PC-3 (cell line): Measurements from ENCODE around the gene NHLRC2. TPM values are rescaled to one million over a fixed set of nuclear protein-coding genes. Genes with fewer than 3 reads are reported as not detected.

Source experiments
- ATAC-seq: fragments of 200-7000 bp; cut with Tn5 transposase; 2 replicates; pipeline ENCODE4 v1.9.1; 2020; ENCODE audit warnings: mild to moderate bottlenecking, moderate library complexity
- BruUV-seq: library from RNA; stranded (reverse); fragments of 400-500 nt; replicated peaks from 2 replicates; lab custom pipeline; 2021; lab: Mats Ljungman, UMichigan
- CTCF ChIA-PET: fragments of 300-600 bp; sonication (Branson Sonifier 250); formaldehyde crosslinking; loops from one replicate; lab custom pipeline; 2022; ENCODE audit warnings: antibody characterized with exemption; lab: Charles Lee
- POLR2A ChIA-PET: fragments of 300-600 bp; sonication (Branson Sonifier 250); formaldehyde crosslinking; loops from one replicate; lab custom pipeline; 2022; ENCODE audit warnings: antibody characterized with exemption; ENCODE audit not compliant: unreplicated experiment; lab: Charles Lee
- DNase-seq: peaks from one replicate; pipeline ENCODE4 v3.0.0-alpha.2; 2015
- H2AFZ ChIP-seq: fragments of 300-600 bp; sonication (generic); 2 replicates; pipeline ENCODE4 v1.6.0; 2016; ENCODE audit warnings: antibody characterized with exemption, low read length
- H3F3A ChIP-seq: fragments of 300-600 bp; sonication (generic); one replicate; pipeline ENCODE4 v1.6.0; 2017; ENCODE audit warnings: antibody characterized with exemption, low read length, control low read depth, mild to moderate bottlenecking; ENCODE audit not compliant: unreplicated experiment
- H3K27ac ChIP-seq: fragments of 300-600 bp; sonication (generic); 2 replicates; pipeline ENCODE4 v1.5.1; 2016; ENCODE audit warnings: mild to moderate bottlenecking, low read length
- H3K27me3 ChIP-seq: fragments of 300-600 bp; sonication (generic); 2 replicates; pipeline ENCODE4 v1.6.1; 2016; ENCODE audit warnings: low read length, mixed read lengths
- H3K36me3 ChIP-seq: fragments of 300-600 bp; sonication (generic); 2 replicates; pipeline ENCODE4 v1.6.1; 2016; ENCODE audit warnings: low read depth, mixed run types, low read length, mixed read lengths
- H3K4me1 ChIP-seq: fragments of 300-600 bp; sonication (generic); 2 replicates; pipeline ENCODE4 v1.5.1; 2016; ENCODE audit warnings: low read length; ENCODE audit not compliant: insufficient read depth
- H3K4me2 ChIP-seq: fragments of 300-600 bp; sonication (generic); 2 replicates; pipeline ENCODE4 v1.6.0; 2016; ENCODE audit warnings: low read length
- H3K4me3 ChIP-seq: fragments of 300-600 bp; sonication (generic); 2 replicates; pipeline ENCODE4 v1.5.1; 2016; ENCODE audit warnings: mild to moderate bottlenecking, low read length, mixed read lengths
- H3K79me2 ChIP-seq: fragments of 300-600 bp; sonication (generic); 2 replicates; pipeline ENCODE4 v1.6.1; 2017; ENCODE audit warnings: low read length, mixed read lengths
- H3K9ac ChIP-seq: fragments of 300-600 bp; sonication (generic); 2 replicates; pipeline ENCODE4 v1.6.0; 2016; ENCODE audit warnings: mild to moderate bottlenecking, low read length
- H3K9me2 ChIP-seq: fragments of 300-600 bp; sonication (generic); replicated peaks from 2 replicates; pipeline ENCODE4 v1.6.1; 2016; ENCODE audit warnings: mixed run types, low read length, mixed read lengths
- H3K9me3 ChIP-seq: fragments of 300-600 bp; sonication (generic); 2 replicates; pipeline ENCODE4 v1.6.1; 2016; ENCODE audit warnings: low read length, mixed read lengths
- H4K20me1 ChIP-seq: fragments of 300-600 bp; sonication (generic); 2 replicates; pipeline ENCODE4 v1.6.1; 2016; ENCODE audit warnings: low read length, mixed read lengths
- EZH2 ChIP-seq: fragments of 300-600 bp; sonication (generic); IDR thresholded peaks from one replicate; pipeline ENCODE4 v1.6.1; 2017; ENCODE audit warnings: antibody characterized with exemption, mild to moderate bottlenecking, low read length; ENCODE audit not compliant: unreplicated experiment
- EZH2phosphoT487 ChIP-seq: fragments of 300-600 bp; sonication (generic); IDR thresholded peaks from 2 replicates; pipeline ENCODE4 v1.6.1; 2018; ENCODE audit warnings: mild to moderate bottlenecking, antibody characterized with exemption, low read length, borderline replicate concordance
- intact Hi-C: fragments of 100-400 bp; cut with micrococcal nuclease; formaldehyde crosslinking; loops from 2 replicates; pipeline ENCODE4 v1.9.0; 2023
- total RNA-seq: library from RNA; depleted of rRNA; stranded (reverse); fragments of >200 nt; gene quantifications from 2 replicates; pipeline ENCODE4 v1.2.3, GENCODE V29; 2014
- TF ChIP-seq, protein P1 (sequence below): fragments of 300-600 bp; sonication (generic); conservative IDR thresholded peaks from 2 replicates; pipeline ENCODE4 v1.5.1; 2017; ENCODE audit warnings: antibody characterized with exemption, low read depth, mild to moderate bottlenecking, low read length

Gene NHLRC2
- total RNA-seq, 1 experiment from 2014 or later: 17.5 TPM

DNA sequence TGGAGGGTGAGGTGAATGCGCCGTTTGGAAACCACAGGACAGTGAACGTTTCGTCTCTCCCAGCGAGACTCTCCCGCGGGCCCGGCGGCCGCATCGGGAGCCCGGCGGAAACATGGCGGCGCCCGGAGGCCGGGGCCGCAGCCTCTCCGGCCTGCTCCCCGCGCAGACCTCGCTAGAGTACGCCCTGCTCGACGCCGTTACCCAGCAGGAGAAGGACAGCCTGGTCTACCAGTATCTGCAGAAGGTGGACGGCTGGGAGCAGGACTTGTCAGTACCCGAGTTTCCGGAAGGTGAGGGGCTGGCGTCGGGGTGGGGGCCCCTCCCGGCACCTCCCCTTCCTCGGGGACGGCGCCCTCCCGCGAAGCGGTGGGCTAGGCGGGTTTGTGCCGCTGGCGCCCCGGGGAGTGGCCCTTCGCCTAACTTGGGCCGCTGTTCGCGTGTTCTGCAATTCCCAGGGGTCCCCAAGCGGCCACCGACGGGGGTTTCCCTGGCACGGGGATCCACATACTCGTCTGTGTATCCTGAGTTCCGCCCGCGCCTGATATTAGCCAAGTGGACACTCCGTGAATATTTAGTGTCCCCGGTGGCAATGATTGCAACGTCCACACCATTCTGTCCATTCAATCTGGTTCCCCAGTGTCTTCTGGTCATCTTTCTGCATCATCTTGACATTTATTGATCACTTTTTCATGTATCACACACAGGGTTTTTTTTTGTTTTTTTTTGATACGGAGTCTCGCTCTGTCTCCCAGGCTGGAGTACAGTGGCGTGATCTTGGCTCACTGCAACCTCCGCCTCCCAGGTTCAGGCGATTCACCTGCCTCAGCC lies 514 bp downstream of the NHLRC2 start:
- H3K79me2 ChIP-seq: peaks cover 57% of the 10 kb centered on the region
- H3K4me2 ChIP-seq: peak overlapping the region; percentile 97
- no peaks in the 10 kb centered on the region for H3K9me2 ChIP-seq
- no peaks in the 10 kb centered on the region for H3F3A ChIP-seq
- DNase-seq (no peak), ATAC-seq (peak; percentile 50)
- TF ChIP-seq, protein P1, sequence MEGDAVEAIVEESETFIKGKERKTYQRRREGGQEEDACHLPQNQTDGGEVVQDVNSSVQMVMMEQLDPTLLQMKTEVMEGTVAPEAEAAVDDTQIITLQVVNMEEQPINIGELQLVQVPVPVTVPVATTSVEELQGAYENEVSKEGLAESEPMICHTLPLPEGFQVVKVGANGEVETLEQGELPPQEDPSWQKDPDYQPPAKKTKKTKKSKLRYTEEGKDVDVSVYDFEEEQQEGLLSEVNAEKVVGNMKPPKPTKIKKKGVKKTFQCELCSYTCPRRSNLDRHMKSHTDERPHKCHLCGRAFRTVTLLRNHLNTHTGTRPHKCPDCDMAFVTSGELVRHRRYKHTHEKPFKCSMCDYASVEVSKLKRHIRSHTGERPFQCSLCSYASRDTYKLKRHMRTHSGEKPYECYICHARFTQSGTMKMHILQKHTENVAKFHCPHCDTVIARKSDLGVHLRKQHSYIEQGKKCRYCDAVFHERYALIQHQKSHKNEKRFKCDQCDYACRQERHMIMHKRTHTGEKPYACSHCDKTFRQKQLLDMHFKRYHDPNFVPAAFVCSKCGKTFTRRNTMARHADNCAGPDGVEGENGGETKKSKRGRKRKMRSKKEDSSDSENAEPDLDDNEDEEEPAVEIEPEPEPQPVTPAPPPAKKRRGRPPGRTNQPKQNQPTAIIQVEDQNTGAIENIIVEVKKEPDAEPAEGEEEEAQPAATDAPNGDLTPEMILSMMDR: no peak
- TF ChIP-seq EZH2phosphoT487: no peak
- TF ChIP-seq EZH2: no peak
- peak overlapping the region; percentile 55 for H3K27ac ChIP-seq
- 0 out of 2 replicates have a peak, but pooled peaks cover 4% of the 10 kb centered on the region for H4K20me1 ChIP-seq
- H3K27me3 ChIP-seq: no peaks in the 10 kb centered on the region
- peak overlapping the region; percentile 92 for H3K9ac ChIP-seq
- ChIA-PET POLR2A (no interaction called here), CTCF (no interaction called here)
- intact Hi-C loops: loop anchor here (2.0 to 5.0 kb wide), 4 partner anchors 40 to 247 kb away; partner anchors contain the start of gene ADRB1
- H3K4me1 ChIP-seq: peaks cover 43% of the 10 kb centered on the region
- no TSS peak for BruUV-seq
- peak overlapping the region; percentile 93 for H3K4me3 ChIP-seq
- peaks cover 13% of the 10 kb centered on the region; the same call in 1 of the 2 replicates for H3K36me3 ChIP-seq
- H3K9me3 ChIP-seq: no peaks in the 10 kb centered on the region
- peak overlapping the region; percentile 99 for H2AFZ ChIP-seq

DNA sequence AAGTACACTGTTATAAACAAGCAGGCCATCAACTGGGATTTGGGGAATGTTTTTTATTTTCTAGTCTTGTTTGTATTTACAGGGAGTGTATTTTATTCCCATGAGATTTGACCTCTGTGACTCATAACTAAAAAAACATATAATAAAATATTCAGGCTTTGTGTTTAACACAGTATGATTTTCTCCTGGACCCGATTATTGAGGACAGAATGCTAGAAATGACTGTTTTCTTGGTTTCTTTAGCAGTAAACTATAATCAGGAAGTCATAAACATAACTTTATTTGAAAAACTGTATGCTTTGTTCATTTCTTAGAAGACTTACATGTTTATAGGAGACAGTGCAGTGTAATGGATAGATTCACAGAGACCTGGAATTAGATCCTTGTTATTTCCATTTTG lies 2.1 kb downstream of the NHLRC2 start:
- H3K4me2 ChIP-seq: peak overlapping the region; percentile 97
- no peaks in the 10 kb centered on the region for H3K9me2 ChIP-seq
- POLR2A ChIA-PET: no interaction called here
- H3K79me2 ChIP-seq: peaks cover 57% of the 10 kb centered on the region
- no peaks in the 10 kb centered on the region for H3K9me3 ChIP-seq
- BruUV-seq: no TSS peak
- TF ChIP-seq EZH2 (no peak), EZH2phosphoT487 (no peak)
- TF ChIP-seq, protein P1: no peak
- CTCF ChIA-PET: no interaction called here
- peaks cover 18% of the 10 kb centered on the region; the same call in 1 of the 2 replicates for H3K36me3 ChIP-seq
- intact Hi-C loops: loop anchor here (5.0 kb wide), 1 partner anchor 246 kb away; no protein-coding TSS in a partner anchor
- H3K4me3 ChIP-seq: peak overlapping the region; percentile 93
- H3K27me3 ChIP-seq: no peaks in the 10 kb centered on the region
- H2AFZ ChIP-seq: no peak overlapping the region
- H3K9ac ChIP-seq: no peak overlapping the region
- no peaks in the 10 kb centered on the region for H3F3A ChIP-seq
- H3K4me1 ChIP-seq: peaks cover 38% of the 10 kb centered on the region
- DNase-seq: no peak
- ATAC-seq: no peak
- H4K20me1 ChIP-seq: 0 out of 2 replicates have a peak, but pooled peaks cover 4% of the 10 kb centered on the region
- H3K27ac ChIP-seq: peak overlapping the region; percentile 8; the same call in 1 of the 2 replicates
